ENCODE results near the gene ZCCHC7. TPM values are rescaled to one million over a fixed set of nuclear protein-coding genes. Genes with fewer than 3 reads are reported as not detected.

ZCCHC7 gene
- total RNA-seq, 2 experiments from 2014 or later = 32.9 to 37.0 TPM

- ChIA-PET CTCF (interaction anchor here (0.8 kb wide), 1 partner anchor 10 kb away, joined by 3 read pairs; no protein-coding TSS in a partner anchor), POLR2A (interaction anchor here (0.6 kb wide), 1 partner anchor 166 kb away, joined by 3 read pairs; no protein-coding TSS in a partner anchor)
- no peak overlapping the region for H3K27ac Mint-ChIP-seq
- no peak for TF ChIP-seq CTCF (IDR thresholded peaks at IDR 0.05)
- DNase-seq (no peak), ATAC-seq (no peak)
- peaks cover 49% of the 10 kb centered on the region for H3K36me3 Mint-ChIP-seq (ENCODE audit: low read depth)
- intact Hi-C loops (cut with micrococcal nuclease) = no loop called here
- H3K9me3 Mint-ChIP-seq = no peaks in the 10 kb centered on the region
- peaks cover 21% of the 10 kb centered on the region for H3K4me1 Mint-ChIP-seq (ENCODE audit: low read depth)
- H3K27me3 Mint-ChIP-seq = no peaks in the 10 kb centered on the region
- no peak overlapping the region for H3K4me3 Mint-ChIP-seq
These were observed 135.8 kb downstream of the ZCCHC7 start for GRCh38 chr9:37255944-37256862.

GRCh38 chr9:37259951-37260350 is 139.6 kb downstream of the ZCCHC7 start:
- no peak for ATAC-seq
- H3K4me1 Mint-ChIP-seq (ENCODE audit: low read depth) = peaks cover 24% of the 10 kb centered on the region
- H3K36me3 Mint-ChIP-seq (ENCODE audit: low read depth) = peaks cover 38% of the 10 kb centered on the region
- POLR2A ChIA-PET = interaction anchor here (1.2 kb wide), 1 partner anchor 10 kb away, joined by 4 read pairs; no protein-coding TSS in a partner anchor
- no peak for TF ChIP-seq CTCF (IDR thresholded peaks at IDR 0.05)
- CTCF ChIA-PET = no interaction called here
- no peak overlapping the region for H3K4me3 Mint-ChIP-seq
- no peak overlapping the region for H3K27ac Mint-ChIP-seq
- no peaks in the 10 kb centered on the region for H3K9me3 Mint-ChIP-seq
- intact Hi-C loops (cut with micrococcal nuclease) = no loop called here
- DNase-seq = no peak
- no peaks in the 10 kb centered on the region for H3K27me3 Mint-ChIP-seq

GRCh38 chr9:37262410-37262809 is 142.0 kb downstream of the ZCCHC7 start:
- H3K4me1 Mint-ChIP-seq (ENCODE audit: low read depth) = peaks cover 13% of the 10 kb centered on the region
- no peak for ATAC-seq
- no peak overlapping the region for H3K4me3 Mint-ChIP-seq
- ChIA-PET CTCF (no interaction called here), POLR2A (no interaction called here)
- no peak for TF ChIP-seq CTCF (IDR thresholded peaks at IDR 0.05)
- H3K27ac Mint-ChIP-seq = no peak overlapping the region
- intact Hi-C loops (cut with micrococcal nuclease) = no loop called here
- H3K36me3 Mint-ChIP-seq (ENCODE audit: low read depth) = peaks cover 21% of the 10 kb centered on the region
- no peaks in the 10 kb centered on the region for H3K27me3 Mint-ChIP-seq
- H3K9me3 Mint-ChIP-seq = no peaks in the 10 kb centered on the region
- no peak for DNase-seq

- Mint-ChIP-seq H3K9me3 (no peaks in the 10 kb centered on the region), H3K4me3 (no peak overlapping the region), H3K27me3 (no peaks in the 10 kb centered on the region), H3K36me3 (ENCODE audit: low read depth) (peaks cover 23% of the 10 kb centered on the region), H3K4me1 (ENCODE audit: low read depth) (peaks cover 7% of the 10 kb centered on the region), H3K27ac (no peak overlapping the region)
- DNase-seq (no peak), ATAC-seq (no peak)
- no peak for TF ChIP-seq CTCF (IDR thresholded peaks at IDR 0.05)
- intact Hi-C loops (cut with micrococcal nuclease) = no loop called here
- POLR2A ChIA-PET = interaction anchor here (1.2 kb wide), 1 partner anchor 144 kb away, joined by 3 read pairs; the partner anchor contains the start of gene ZCCHC7
- CTCF ChIA-PET = interaction anchor here (1.5 kb wide), 1 partner anchor 17 kb away, joined by 4 read pairs; no protein-coding TSS in a partner anchor
These were observed 144.2 kb downstream of the ZCCHC7 start for GRCh38 chr9:37264539-37264938.

- no peaks in the 10 kb centered on the region for H3K27me3 Mint-ChIP-seq
- no peak overlapping the region for H3K4me3 Mint-ChIP-seq
- peaks cover 20% of the 10 kb centered on the region for H3K36me3 Mint-ChIP-seq (ENCODE audit: low read depth)
- intact Hi-C loops (cut with micrococcal nuclease) = no loop called here
- ChIA-PET POLR2A (no interaction called here), CTCF (interaction anchor here (1.0 kb wide), 1 partner anchor 14 kb away, joined by 3 read pairs; no protein-coding TSS in a partner anchor)
- H3K9me3 Mint-ChIP-seq = no peaks in the 10 kb centered on the region
- H3K4me1 Mint-ChIP-seq (ENCODE audit: low read depth) = peaks cover 12% of the 10 kb centered on the region
- ATAC-seq (no peak), DNase-seq (no peak)
- TF ChIP-seq CTCF (IDR thresholded peaks at IDR 0.05) = no peak
- no peak overlapping the region for H3K27ac Mint-ChIP-seq
These were observed 146.3 kb downstream of the ZCCHC7 start for GRCh38 chr9:37266630-37267029.
